AG10803 (cell line): ENCODE data around the gene UBE3A.

ENCODE experiments used
- DNase-seq: peaks from one replicate; pipeline ENCODE4 v3.0.0; 2010; ENCODE audit warnings: low read depth
- H3K4me3 ChIP-seq: 2 replicates; pipeline ENCODE4 v1.5.1; 2011; ENCODE audit warnings: mild to moderate bottlenecking, low read length, control low read depth
- TF ChIP-seq, protein P1 (sequence below): conservative IDR thresholded peaks from 2 replicates; pipeline ENCODE4 v1.5.1; 2011; ENCODE audit warnings: mild to moderate bottlenecking, low read length, control low read depth, inconsistent platforms

UBE3A gene

DNA sequence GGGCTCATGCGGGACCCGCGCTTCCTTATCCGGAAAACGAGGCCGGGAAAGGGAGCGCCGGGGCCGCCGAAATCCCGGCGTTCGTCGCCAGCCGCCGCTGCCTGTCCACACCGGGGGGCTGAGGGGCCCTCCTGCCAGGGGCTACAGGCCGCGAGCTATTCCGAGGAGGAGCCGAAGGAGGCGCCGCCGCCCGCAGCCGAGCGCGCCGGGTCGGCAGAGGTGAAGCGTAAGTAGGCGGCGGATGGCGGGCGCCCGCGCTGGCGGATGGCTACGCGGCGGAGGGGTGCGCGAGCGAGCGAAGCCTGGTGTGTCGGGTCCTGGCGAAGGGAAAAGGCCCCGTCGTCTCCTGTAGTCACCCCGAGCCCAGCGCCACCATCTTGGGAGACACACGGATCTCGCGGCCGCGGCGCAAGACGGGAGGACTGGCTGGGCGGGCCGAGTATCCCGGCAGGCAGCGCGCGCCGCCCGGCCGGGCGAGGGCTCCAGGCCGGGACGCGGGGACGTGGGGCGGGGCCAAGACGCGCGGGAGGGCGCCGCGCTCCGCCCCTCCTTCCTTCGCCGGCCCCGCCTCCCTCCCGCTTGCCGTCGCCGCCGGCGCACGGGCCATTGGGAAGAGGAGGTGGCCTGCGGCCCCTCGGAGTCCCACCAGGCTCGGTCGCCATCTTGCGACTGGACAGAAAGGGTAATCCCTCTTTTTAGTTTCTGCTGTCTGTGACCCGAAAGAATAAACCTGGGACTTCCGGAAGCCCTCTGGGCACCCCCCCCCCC is at the start of gene UBE3A:
TSS of gene UBE3A (minus strand) at position 424 of the 768 bp plus-strand sequence. CDS start 29,917 bp downstream, outside the sequence.
- TF ChIP-seq, protein P1, sequence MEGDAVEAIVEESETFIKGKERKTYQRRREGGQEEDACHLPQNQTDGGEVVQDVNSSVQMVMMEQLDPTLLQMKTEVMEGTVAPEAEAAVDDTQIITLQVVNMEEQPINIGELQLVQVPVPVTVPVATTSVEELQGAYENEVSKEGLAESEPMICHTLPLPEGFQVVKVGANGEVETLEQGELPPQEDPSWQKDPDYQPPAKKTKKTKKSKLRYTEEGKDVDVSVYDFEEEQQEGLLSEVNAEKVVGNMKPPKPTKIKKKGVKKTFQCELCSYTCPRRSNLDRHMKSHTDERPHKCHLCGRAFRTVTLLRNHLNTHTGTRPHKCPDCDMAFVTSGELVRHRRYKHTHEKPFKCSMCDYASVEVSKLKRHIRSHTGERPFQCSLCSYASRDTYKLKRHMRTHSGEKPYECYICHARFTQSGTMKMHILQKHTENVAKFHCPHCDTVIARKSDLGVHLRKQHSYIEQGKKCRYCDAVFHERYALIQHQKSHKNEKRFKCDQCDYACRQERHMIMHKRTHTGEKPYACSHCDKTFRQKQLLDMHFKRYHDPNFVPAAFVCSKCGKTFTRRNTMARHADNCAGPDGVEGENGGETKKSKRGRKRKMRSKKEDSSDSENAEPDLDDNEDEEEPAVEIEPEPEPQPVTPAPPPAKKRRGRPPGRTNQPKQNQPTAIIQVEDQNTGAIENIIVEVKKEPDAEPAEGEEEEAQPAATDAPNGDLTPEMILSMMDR: peak; percentile 22
- peak within 1 kb of the TSS; percentile 77 for H3K4me3 ChIP-seq
- peak; percentile 91 for DNase-seq

- DNase-seq: no peak
- TF ChIP-seq, protein P1: no peak
- H3K4me3 ChIP-seq: no peak overlapping the region
Measured at GRCh38 chr15:25487226-25487884, 48.5 kb upstream of the UBE3A start.

- DNase-seq: no peak
- TF ChIP-seq, protein P1: no peak
- no peak overlapping the region for H3K4me3 ChIP-seq
Measured at GRCh38 chr15:25486051-25486450, 47.2 kb upstream of the UBE3A start.

DNA sequence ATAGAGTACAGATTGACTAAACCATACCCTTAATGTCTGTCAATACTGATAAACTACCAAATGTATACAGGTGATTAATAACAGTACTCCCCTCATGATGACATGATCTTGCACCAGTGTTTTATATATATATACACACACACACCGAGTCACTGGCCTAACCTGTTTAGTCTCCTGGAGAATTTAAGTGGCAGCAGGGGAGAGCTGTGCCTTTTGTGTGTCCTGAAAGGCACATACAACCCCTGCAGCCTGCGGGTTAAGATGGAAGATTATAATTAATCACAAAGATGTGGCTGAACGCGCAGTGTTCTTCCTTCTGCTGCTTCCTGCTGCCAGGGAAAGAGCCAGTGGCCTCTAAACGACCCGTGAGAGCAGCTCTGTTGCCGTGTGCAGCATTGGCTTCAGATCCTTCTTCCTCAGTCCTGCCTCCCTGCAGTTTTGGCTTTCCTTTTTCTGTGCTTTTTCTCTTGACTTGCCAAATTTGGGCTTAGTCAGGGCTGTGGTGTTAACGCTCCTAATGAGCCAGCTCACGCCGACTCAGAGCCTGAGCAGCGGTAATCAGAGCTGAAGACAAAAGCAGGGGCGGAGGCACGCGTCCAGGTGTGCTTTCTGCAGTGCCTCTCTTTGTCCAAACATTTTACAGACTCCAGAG is 42.5 kb upstream of the UBE3A start:
- no peak for DNase-seq
- TF ChIP-seq, protein P1: no peak
- H3K4me3 ChIP-seq: no peak overlapping the region

DNA sequence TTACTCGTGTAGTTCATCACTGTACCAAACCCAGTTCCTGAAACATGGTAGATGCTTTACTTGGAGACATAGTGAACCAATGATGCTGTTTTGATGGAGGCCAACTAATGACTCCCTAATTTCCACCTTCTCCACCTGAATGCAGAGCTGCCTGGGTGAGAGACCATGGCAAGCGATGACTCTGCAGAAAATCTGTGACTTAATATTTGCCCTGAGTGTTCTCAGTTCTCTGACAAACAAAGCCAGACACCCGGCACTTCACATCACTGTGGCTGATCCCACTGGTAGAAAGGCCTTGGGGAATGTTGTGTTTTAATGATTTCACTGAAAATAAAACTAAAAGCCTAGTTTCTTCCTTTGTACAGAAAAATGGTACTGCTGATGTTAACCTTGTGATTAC is 39.5 kb upstream of the UBE3A start:
- no peak overlapping the region for H3K4me3 ChIP-seq
- DNase-seq: no peak
- TF ChIP-seq, protein P1: no peak

DNA sequence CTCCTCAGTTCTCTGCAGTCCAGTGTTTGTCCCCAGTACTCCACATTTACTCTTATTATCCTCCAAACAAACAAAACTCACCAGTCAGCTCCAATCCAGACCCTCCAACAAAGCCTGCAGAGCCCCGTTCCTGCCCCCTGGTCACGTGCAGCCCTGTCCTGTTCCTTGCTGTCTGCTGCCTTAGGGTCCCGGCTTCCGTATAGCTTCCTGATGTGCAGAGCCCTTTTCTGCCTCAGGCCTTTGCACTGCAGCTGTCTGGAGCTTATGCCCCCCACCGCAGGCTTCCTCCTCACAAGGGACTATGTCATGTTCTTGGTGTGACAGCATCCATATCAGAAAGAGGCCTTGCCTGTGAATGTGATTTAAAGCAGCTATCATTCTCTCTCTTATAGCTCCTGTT is 39.0 kb upstream of the UBE3A start:
- H3K4me3 ChIP-seq: no peak overlapping the region
- DNase-seq: no peak
- TF ChIP-seq, protein P1: no peak
